Vagina (tissue), 2 donors: ENCODE data around the gene MYO1D.

ENCODE experiments used
- POLR2A ChIP-seq, 2 donors: fragments of 450-650 bp; IDR thresholded peaks; one replicate each; pipeline ENCODE4 v1.6.1; 2017; ENCODE audit warnings: antibody characterized with exemption in 2 of 2, mild to moderate bottlenecking in 2 of 2, moderate library complexity in 2 of 2
- POLR2AphosphoS5 ChIP-seq, 2 donors: sonication (generic); formaldehyde crosslinking; IDR thresholded peaks; one replicate each; pipeline ENCODE4 v1.9.0; 2017; ENCODE audit warnings: antibody characterized with exemption in 2 of 2, mild to moderate bottlenecking in 2 of 2, low read depth in 1 of 2; ENCODE audit not compliant: insufficient read depth in 1 of 2
- TF ChIP-seq, protein P1 (sequence below), 3 experiments: fragments of 450-650 bp in 2 of 3; fragments of 200-600 bp in 1 of 3; sonication (generic) in 1 of 3; IDR thresholded peaks; one replicate each; pipeline ENCODE4 v1.5.1; 2017 to 2019; ENCODE audit warnings: antibody characterized with exemption in 3 of 3, mild to moderate bottlenecking in 2 of 3, moderate library complexity in 2 of 3

- TF ChIP-seq, protein P1, sequence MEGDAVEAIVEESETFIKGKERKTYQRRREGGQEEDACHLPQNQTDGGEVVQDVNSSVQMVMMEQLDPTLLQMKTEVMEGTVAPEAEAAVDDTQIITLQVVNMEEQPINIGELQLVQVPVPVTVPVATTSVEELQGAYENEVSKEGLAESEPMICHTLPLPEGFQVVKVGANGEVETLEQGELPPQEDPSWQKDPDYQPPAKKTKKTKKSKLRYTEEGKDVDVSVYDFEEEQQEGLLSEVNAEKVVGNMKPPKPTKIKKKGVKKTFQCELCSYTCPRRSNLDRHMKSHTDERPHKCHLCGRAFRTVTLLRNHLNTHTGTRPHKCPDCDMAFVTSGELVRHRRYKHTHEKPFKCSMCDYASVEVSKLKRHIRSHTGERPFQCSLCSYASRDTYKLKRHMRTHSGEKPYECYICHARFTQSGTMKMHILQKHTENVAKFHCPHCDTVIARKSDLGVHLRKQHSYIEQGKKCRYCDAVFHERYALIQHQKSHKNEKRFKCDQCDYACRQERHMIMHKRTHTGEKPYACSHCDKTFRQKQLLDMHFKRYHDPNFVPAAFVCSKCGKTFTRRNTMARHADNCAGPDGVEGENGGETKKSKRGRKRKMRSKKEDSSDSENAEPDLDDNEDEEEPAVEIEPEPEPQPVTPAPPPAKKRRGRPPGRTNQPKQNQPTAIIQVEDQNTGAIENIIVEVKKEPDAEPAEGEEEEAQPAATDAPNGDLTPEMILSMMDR (IDR thresholded peaks at IDR 0.05): no peak
- TF ChIP-seq POLR2AphosphoS5 (IDR thresholded peaks at IDR 0.05; ENCODE audit: insufficient read depth in 1 of 2, low read depth in 1 of 2) (no peak), POLR2A (IDR thresholded peaks at IDR 0.05) (no peak)
Measured at GRCh38 chr17:32627239-32627996, 249.5 kb downstream of the MYO1D start.
